HepG2 (cell line): ENCODE measurements around the gene PTPRD.

ENCODE experiments used
- CCDC6 ChIP-seq: sonication (generic); formaldehyde crosslinking; IDR thresholded peaks from 2 replicates; pipeline ENCODE4 v1.8.1; 2022; ENCODE audit warnings: mild to moderate bottlenecking, missing genetic modification reagents, moderate library complexity
- CTCF ChIP-seq: sonication (generic); formaldehyde crosslinking; IDR thresholded peaks from 2 replicates; pipeline ENCODE4 v1.5.0; 2020; ENCODE audit warnings: mild to moderate bottlenecking, missing genetic modification reagents, moderate library complexity
- EP300 ChIP-seq, 3 experiments: sonication (generic) in 1 of 3; formaldehyde crosslinking in 1 of 3; IDR thresholded peaks; 2 replicates each; pipeline versions ENCODE4 v1.5.1 to v1.6.1; 2011 to 2020; ENCODE audit warnings: low read depth in 2 of 3, low read length in 2 of 3, borderline replicate concordance in 1 of 3, improper control_type of control experiment in 1 of 3, mild to moderate bottlenecking in 1 of 3, missing genetic modification reagents in 1 of 3, moderate library complexity in 1 of 3
- IRF1 ChIP-seq: sonication (generic); formaldehyde crosslinking; IDR thresholded peaks from 2 replicates; pipeline ENCODE4 v1.4.0; 2020; ENCODE audit warnings: low read depth, mild to moderate bottlenecking, missing genetic modification reagents
- KDM1A ChIP-seq: IDR thresholded peaks from 2 replicates; pipeline ENCODE4 v1.6.1; 2016; ENCODE audit warnings: missing compliant biosample characterization
- POLR2A ChIP-seq, 2 experiments: IDR thresholded peaks; 2 replicates each; pipeline ENCODE4 v1.6.1; 2011; ENCODE audit warnings: low read depth in 2 of 2, low read length in 2 of 2, mild to moderate bottlenecking in 1 of 2, moderate library complexity in 1 of 2; ENCODE audit not compliant: insufficient read depth in 1 of 2
- PRDM10 ChIP-seq: sonication (generic); formaldehyde crosslinking; IDR thresholded peaks from 2 replicates; pipeline ENCODE4 v1.4.0; 2020; ENCODE audit warnings: low read depth, missing genetic modification reagents
- REST ChIP-seq, 2 experiments: IDR thresholded peaks; 2 replicates each; pipeline ENCODE4 v1.6.1; 2011 to 2012; ENCODE audit warnings: low read length in 2 of 2, borderline replicate concordance in 1 of 2, low read depth in 1 of 2, mild to moderate bottlenecking in 1 of 2, moderate library complexity in 1 of 2
- ZBTB34 ChIP-seq: sonication (generic); formaldehyde crosslinking; IDR thresholded peaks from 2 replicates; pipeline ENCODE4 v1.8.0; 2022; ENCODE audit warnings: mild to moderate bottlenecking, missing genetic modification reagents
- ZBTB7B ChIP-seq: sonication (generic); formaldehyde crosslinking; IDR thresholded peaks from 2 replicates; pipeline ENCODE4 v1.4.0; 2020; ENCODE audit warnings: missing genetic modification reagents
- ZFYVE20 ChIP-seq: sonication (generic); formaldehyde crosslinking; IDR thresholded peaks from 2 replicates; pipeline ENCODE4 v1.8.0; 2023; ENCODE audit warnings: low read depth, mild to moderate bottlenecking, moderate library complexity, missing genetic modification reagents, borderline replicate concordance
- ZNF12 ChIP-seq: sonication (generic); formaldehyde crosslinking; IDR thresholded peaks from 2 replicates; pipeline ENCODE4 v1.5.0; 2020; ENCODE audit warnings: missing genetic modification reagents
- ZNF782 ChIP-seq: sonication (generic); formaldehyde crosslinking; IDR thresholded peaks from 2 replicates; pipeline ENCODE4 v1.4.0; 2020; ENCODE audit warnings: missing genetic modification reagents, mild to moderate bottlenecking, borderline replicate concordance
- ZSCAN9 ChIP-seq: IDR thresholded peaks from 2 replicates; pipeline ENCODE4 v1.6.1; 2016; ENCODE audit warnings: borderline replicate concordance

- no peak for TF ChIP-seq ZSCAN9 (CRISPR knock-in tag)
- no peak for TF ChIP-seq ZBTB34 (CRISPR knock-in tag)
- no peak for TF ChIP-seq EP300 (IDR thresholded peaks at IDR 0.05; ENCODE audit: low read depth in 2 of 2, low read length in 2 of 2)
- no peak for TF ChIP-seq EP300 (CRISPR knock-in tag; IDR thresholded peaks at IDR 0.05; ENCODE audit: borderline replicate concordance)
- TF ChIP-seq KDM1A = no peak
- no peak for TF ChIP-seq ZFYVE20 (CRISPR knock-in tag)
- no peak for TF ChIP-seq PRDM10 (CRISPR knock-in tag)
- TF ChIP-seq REST (IDR thresholded peaks at IDR 0.05; ENCODE audit: borderline replicate concordance in 1 of 2, low read depth in 1 of 2, low read length in 2 of 2) = no peak
- no peak for TF ChIP-seq IRF1 (CRISPR knock-in tag)
- TF ChIP-seq ZNF782 (CRISPR knock-in tag) = no peak
- no peak for TF ChIP-seq CTCF
- no peak for TF ChIP-seq ZNF12 (CRISPR knock-in tag)
- TF ChIP-seq CCDC6 (CRISPR knock-in tag) = no peak
- TF ChIP-seq ZBTB7B (CRISPR knock-in tag) = no peak
- no peak for TF ChIP-seq POLR2A (IDR thresholded peaks at IDR 0.05; ENCODE audit: insufficient read depth in 1 of 2, low read depth in 2 of 2, low read length in 2 of 2)
Observed at GRCh38 chr9:8826281-8826680, 1786.5 kb downstream of the PTPRD start.
